ENCODE measurements around the gene PLAC1.

The PLAC1 gene

DNA sequence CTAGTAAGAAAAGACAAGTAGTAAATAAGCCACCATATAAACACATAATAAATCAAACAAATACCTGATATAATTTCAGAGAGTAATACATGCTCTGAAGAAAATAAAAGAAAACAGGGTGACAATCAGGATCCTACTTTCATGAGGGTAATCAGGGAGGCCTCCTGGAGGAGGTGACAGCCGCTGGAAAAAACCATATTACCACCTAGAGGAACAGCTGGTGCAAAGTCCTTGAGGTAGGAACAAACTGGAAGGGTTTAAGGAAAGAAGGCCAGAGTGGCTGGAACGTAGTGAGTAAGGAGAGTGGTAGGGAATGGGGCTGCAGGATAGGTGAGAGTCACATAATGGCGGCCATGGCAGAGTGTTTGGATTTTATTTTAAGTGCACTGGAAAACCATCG, 19.1 kb upstream of the PLAC1 start:
- DNase-seq (ENCODE audit: extremely low spot score), result no peak
- ChIA-PET POLR2A (no interaction called here), CTCF (interaction anchor here (0.7 kb wide), 1 partner anchor 54 kb away, joined by 3 read pairs; no protein-coding TSS in a partner anchor)
- TF ChIP-seq SP1 (IDR thresholded peaks at IDR 0.05), result no peak
- no peak for TF ChIP-seq FOXM1 (IDR thresholded peaks at IDR 0.05; ENCODE audit: borderline replicate concordance)
- TF ChIP-seq CTBP1 (IDR thresholded peaks at IDR 0.05; ENCODE audit: borderline replicate concordance), result no peak
- TF ChIP-seq LEF1 (IDR thresholded peaks at IDR 0.05; ENCODE audit: borderline replicate concordance), result no peak
- TF ChIP-seq ARNT (IDR thresholded peaks at IDR 0.05), result no peak
- TF ChIP-seq TARDBP (IDR thresholded peaks at IDR 0.05), result no peak
- no peak for TF ChIP-seq SUZ12 (IDR thresholded peaks at IDR 0.05)
- TF ChIP-seq ELF4 (IDR thresholded peaks at IDR 0.05), result no peak
- TF ChIP-seq L3MBTL2 (conservative IDR thresholded peaks at IDR 0.05), result no peak
- TF ChIP-seq NFRKB (IDR thresholded peaks at IDR 0.05), result no peak
- TF ChIP-seq BHLHE40 (IDR thresholded peaks at IDR 0.05; ENCODE audit: borderline replicate concordance), result no peak
- no peak for TF ChIP-seq ZNF384 (IDR thresholded peaks at IDR 0.05)

DNA sequence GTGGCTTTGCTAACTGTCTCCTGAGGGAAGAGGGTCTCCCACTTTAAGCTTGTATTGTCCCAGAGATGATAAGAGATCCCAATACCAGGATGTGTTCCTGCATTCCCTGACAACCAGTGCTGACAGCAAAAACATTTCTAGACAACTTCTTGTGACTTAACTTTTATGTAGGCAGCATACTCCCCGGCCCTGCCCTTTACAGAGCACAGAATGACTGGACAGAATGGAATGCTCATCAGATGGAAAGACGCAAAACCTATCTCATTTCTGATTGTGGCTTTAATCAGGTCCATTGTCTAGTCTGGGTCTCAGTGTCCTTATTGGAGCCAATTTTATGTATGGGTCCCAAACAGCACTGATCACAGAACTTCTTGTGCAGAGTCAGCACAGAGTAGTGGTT, 18.2 kb upstream of the PLAC1 start:
- no peak for DNase-seq (ENCODE audit: extremely low spot score)
- POLR2A ChIA-PET, result no interaction called here
- CTCF ChIA-PET, result no interaction called here
- TF ChIP-seq ARNT (IDR thresholded peaks at IDR 0.05), result no peak
- TF ChIP-seq, protein P1, sequence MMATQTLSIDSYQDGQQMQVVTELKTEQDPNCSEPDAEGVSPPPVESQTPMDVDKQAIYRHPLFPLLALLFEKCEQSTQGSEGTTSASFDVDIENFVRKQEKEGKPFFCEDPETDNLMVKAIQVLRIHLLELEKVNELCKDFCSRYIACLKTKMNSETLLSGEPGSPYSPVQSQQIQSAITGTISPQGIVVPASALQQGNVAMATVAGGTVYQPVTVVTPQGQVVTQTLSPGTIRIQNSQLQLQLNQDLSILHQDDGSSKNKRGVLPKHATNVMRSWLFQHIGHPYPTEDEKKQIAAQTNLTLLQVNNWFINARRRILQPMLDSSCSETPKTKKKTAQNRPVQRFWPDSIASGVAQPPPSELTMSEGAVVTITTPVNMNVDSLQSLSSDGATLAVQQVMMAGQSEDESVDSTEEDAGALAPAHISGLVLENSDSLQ (IDR thresholded peaks at IDR 0.05), result no peak
- TF ChIP-seq SUZ12 (IDR thresholded peaks at IDR 0.05), result no peak
- TF ChIP-seq HDGF (IDR thresholded peaks at IDR 0.05; ENCODE audit: borderline replicate concordance), result no peak
- no peak for TF ChIP-seq TARDBP (IDR thresholded peaks at IDR 0.05)
- TF ChIP-seq L3MBTL2 (conservative IDR thresholded peaks at IDR 0.05), result no peak
- TF ChIP-seq LEF1 (IDR thresholded peaks at IDR 0.05; ENCODE audit: borderline replicate concordance), result no peak
- no peak for TF ChIP-seq ELF4 (IDR thresholded peaks at IDR 0.05)
- no peak for TF ChIP-seq SP1 (IDR thresholded peaks at IDR 0.05)
- TF ChIP-seq FOXM1 (IDR thresholded peaks at IDR 0.05; ENCODE audit: borderline replicate concordance), result no peak
- TF ChIP-seq ZNF384 (IDR thresholded peaks at IDR 0.05), result no peak
- TF ChIP-seq FOXK2 (IDR thresholded peaks at IDR 0.05), result no peak
- TF ChIP-seq NFRKB (IDR thresholded peaks at IDR 0.05), result no peak
- no peak for TF ChIP-seq CTBP1 (IDR thresholded peaks at IDR 0.05; ENCODE audit: borderline replicate concordance)
- TF ChIP-seq BHLHE40 (IDR thresholded peaks at IDR 0.05; ENCODE audit: borderline replicate concordance), result no peak
- TF ChIP-seq FOXA1 (IDR thresholded peaks at IDR 0.05), result no peak

GRCh38 chrX:134673123-134673522, 14.9 kb upstream of the PLAC1 start:
- DNase-seq (ENCODE audit: extremely low spot score), result no peak
- CTCF ChIA-PET, result no interaction called here
- POLR2A ChIA-PET, result no interaction called here
- TF ChIP-seq LEF1 (IDR thresholded peaks at IDR 0.05; ENCODE audit: borderline replicate concordance) (no peak), FOXM1 (IDR thresholded peaks at IDR 0.05; ENCODE audit: borderline replicate concordance) (no peak), SP1 (IDR thresholded peaks at IDR 0.05) (no peak), ELF4 (IDR thresholded peaks at IDR 0.05) (no peak), ZNF384 (IDR thresholded peaks at IDR 0.05) (no peak), L3MBTL2 (conservative IDR thresholded peaks at IDR 0.05) (no peak), NFRKB (IDR thresholded peaks at IDR 0.05) (no peak), SUZ12 (IDR thresholded peaks at IDR 0.05) (no peak), TARDBP (IDR thresholded peaks at IDR 0.05) (no peak), FOXA1 (IDR thresholded peaks at IDR 0.05) (no peak), HDGF (IDR thresholded peaks at IDR 0.05; ENCODE audit: borderline replicate concordance) (no peak), FOXK2 (IDR thresholded peaks at IDR 0.05) (no peak), ARNT (IDR thresholded peaks at IDR 0.05) (no peak), CTBP1 (IDR thresholded peaks at IDR 0.05; ENCODE audit: borderline replicate concordance) (no peak)

DNA sequence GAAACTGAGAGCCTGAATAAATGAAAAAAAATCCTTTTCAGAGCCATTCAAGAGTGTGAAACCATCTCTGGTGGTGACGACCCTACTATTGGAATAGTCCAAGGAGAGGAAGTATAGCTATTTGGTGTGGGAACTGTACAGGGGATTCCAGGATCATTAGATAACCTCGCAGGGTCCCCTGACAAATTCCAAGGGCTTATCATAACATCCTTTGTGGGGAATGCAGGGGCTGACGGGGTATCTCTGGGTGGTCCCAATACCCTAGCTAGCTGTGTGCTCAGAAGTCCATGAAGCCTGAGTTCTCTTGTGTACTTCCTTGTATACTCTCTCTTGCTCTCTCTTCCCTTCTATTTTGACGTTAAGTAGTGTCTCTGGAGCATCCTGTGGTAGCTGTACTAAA, 13.8 kb upstream of the PLAC1 start:
- no peak for DNase-seq (ENCODE audit: extremely low spot score)
- ChIA-PET POLR2A (no interaction called here), CTCF (interaction anchor here (0.6 kb wide), 1 partner anchor 56 kb away, joined by 6 read pairs; no protein-coding TSS in a partner anchor)
- TF ChIP-seq LEF1 (IDR thresholded peaks at IDR 0.05; ENCODE audit: borderline replicate concordance), result no peak
- no peak for TF ChIP-seq FOXM1 (IDR thresholded peaks at IDR 0.05; ENCODE audit: borderline replicate concordance)
- no peak for TF ChIP-seq BHLHE40 (IDR thresholded peaks at IDR 0.05; ENCODE audit: borderline replicate concordance)
- TF ChIP-seq FOXK2 (IDR thresholded peaks at IDR 0.05), result no peak
- no peak for TF ChIP-seq FOXA1 (IDR thresholded peaks at IDR 0.05)
- no peak for TF ChIP-seq ARNT (IDR thresholded peaks at IDR 0.05)
- no peak for TF ChIP-seq HDGF (IDR thresholded peaks at IDR 0.05; ENCODE audit: borderline replicate concordance)
- no peak for TF ChIP-seq SUZ12 (IDR thresholded peaks at IDR 0.05)
- TF ChIP-seq TARDBP (IDR thresholded peaks at IDR 0.05), result no peak
- TF ChIP-seq ELF4 (IDR thresholded peaks at IDR 0.05), result no peak
- TF ChIP-seq SP1 (IDR thresholded peaks at IDR 0.05), result no peak
- TF ChIP-seq, protein P1 (IDR thresholded peaks at IDR 0.05), result no peak
- no peak for TF ChIP-seq NFRKB (IDR thresholded peaks at IDR 0.05)
- TF ChIP-seq L3MBTL2 (conservative IDR thresholded peaks at IDR 0.05), result no peak
- no peak for TF ChIP-seq CTBP1 (IDR thresholded peaks at IDR 0.05; ENCODE audit: borderline replicate concordance)

DNA sequence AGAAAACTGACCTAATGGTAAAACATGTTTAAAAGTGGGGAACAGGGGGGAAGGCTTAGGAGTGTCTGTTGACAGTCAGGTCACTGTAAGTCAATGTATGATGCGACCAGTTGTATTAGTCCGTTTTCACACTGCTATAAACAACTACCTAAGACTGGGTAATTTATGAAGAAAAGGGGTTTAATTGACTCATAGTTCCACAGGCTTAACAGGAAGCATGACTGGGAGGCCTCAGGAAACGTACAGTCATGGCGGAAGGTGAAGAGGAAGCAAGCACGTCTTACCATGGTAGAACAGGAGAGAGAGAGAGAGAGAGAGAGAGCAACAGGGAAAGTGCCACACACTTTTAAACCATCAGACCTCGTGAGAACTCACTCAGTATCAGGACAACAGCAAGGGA, 13.0 kb upstream of the PLAC1 start:
- TF ChIP-seq ARNT (IDR thresholded peaks at IDR 0.05) (no peak), FOXM1 (IDR thresholded peaks at IDR 0.05; ENCODE audit: borderline replicate concordance) (no peak), ELF4 (IDR thresholded peaks at IDR 0.05) (no peak), HDGF (IDR thresholded peaks at IDR 0.05; ENCODE audit: borderline replicate concordance) (no peak), TARDBP (IDR thresholded peaks at IDR 0.05) (no peak), ZNF384 (IDR thresholded peaks at IDR 0.05) (no peak), SP1 (IDR thresholded peaks at IDR 0.05) (no peak)
- POLR2A ChIA-PET, result no interaction called here
- DNase-seq (ENCODE audit: extremely low spot score), result no peak
- CTCF ChIA-PET, result no interaction called here

GRCh38 chrX:134670134-134670924, 12.1 kb upstream of the PLAC1 start:
- ChIA-PET POLR2A (no interaction called here), CTCF (interaction anchor here (0.6 kb wide), 1 partner anchor 150 kb away, joined by 4 read pairs; no protein-coding TSS in a partner anchor)
- no peak for DNase-seq (ENCODE audit: extremely low spot score)
- TF ChIP-seq CTBP1 (IDR thresholded peaks at IDR 0.05; ENCODE audit: borderline replicate concordance), result no peak
- no peak for TF ChIP-seq FOXA1 (IDR thresholded peaks at IDR 0.05)
- no peak for TF ChIP-seq SP1 (IDR thresholded peaks at IDR 0.05)

Data from HEK293T (cell line).